HepG2 (cell line): ENCODE results near the gene AAMP. TPM values are rescaled to one million over a fixed set of nuclear protein-coding genes. Genes with fewer than 3 reads are reported as not detected.

ENCODE experiments used
- ATRX ChIP-seq: sonication (generic); formaldehyde crosslinking; IDR thresholded peaks from 2 replicates; pipeline ENCODE4 v1.4.0; 2020; ENCODE audit warnings: missing genetic modification reagents, borderline replicate concordance
- BRD4 ChIP-seq: sonication (generic); formaldehyde crosslinking; IDR thresholded peaks from 2 replicates; pipeline ENCODE4 v1.4.0; 2020; ENCODE audit warnings: missing genetic modification reagents
- EHMT2 ChIP-seq: fragments of 200-600 bp; sonication (generic); IDR thresholded peaks from 2 replicates; pipeline ENCODE4 v1.7.0; 2017; ENCODE audit warnings: antibody characterized with exemption, low read depth, low read length, borderline replicate concordance
- FOXO1 ChIP-seq: sonication (generic); formaldehyde crosslinking; IDR thresholded peaks from 2 replicates; pipeline ENCODE4 v1.4.0; 2020; ENCODE audit warnings: missing genetic modification reagents
- HNRNPUL1 ChIP-seq: fragments of 200-400 bp; formaldehyde crosslinking; IDR thresholded peaks from 2 replicates; pipeline ENCODE4 v1.6.1; 2017; ENCODE audit warnings: low read depth, mild to moderate bottlenecking, low read length, moderate library complexity
- JUN ChIP-seq: sonication (generic); formaldehyde crosslinking; IDR thresholded peaks from 2 replicates; pipeline ENCODE4 v1.4.0; 2020; ENCODE audit warnings: mild to moderate bottlenecking, missing genetic modification reagents
- JUNB ChIP-seq: sonication (generic); formaldehyde crosslinking; IDR thresholded peaks from 2 replicates; pipeline ENCODE4 v1.8.0; 2022; ENCODE audit warnings: missing genetic modification reagents, mild to moderate bottlenecking, borderline replicate concordance
- KAT7 ChIP-seq: IDR thresholded peaks from 2 replicates; pipeline ENCODE4 v1.6.1; 2018; ENCODE audit warnings: borderline replicate concordance, missing compliant biosample characterization
- KLF13 ChIP-seq: sonication (generic); formaldehyde crosslinking; IDR thresholded peaks from 2 replicates; pipeline ENCODE4 v1.4.0; 2020; ENCODE audit warnings: mild to moderate bottlenecking, missing genetic modification reagents
- MED13 ChIP-seq: sonication (generic); formaldehyde crosslinking; IDR thresholded peaks from 2 replicates; pipeline ENCODE4 v1.5.0; 2020; ENCODE audit warnings: missing genetic modification reagents
- MXI1 ChIP-seq: IDR thresholded peaks from 3 replicates; pipeline ENCODE4 v1.6.1; 2012; ENCODE audit warnings: low read depth, low read length, inconsistent platforms, borderline replicate concordance
- NCOA1 ChIP-seq: sonication (generic); formaldehyde crosslinking; IDR thresholded peaks from 2 replicates; pipeline ENCODE4 v1.9.0; 2021; ENCODE audit warnings: missing genetic modification reagents
- NFKBIZ ChIP-seq: IDR thresholded peaks from 2 replicates; pipeline ENCODE4 v1.6.1; 2018; ENCODE audit warnings: missing genetic modification reagents, missing compliant biosample characterization
- RAD51 ChIP-seq: fragments of 450-650 bp; IDR thresholded peaks from 2 replicates; pipeline ENCODE4 v1.6.1; 2016; ENCODE audit warnings: borderline replicate concordance
- SIX4 ChIP-seq: sonication (generic); formaldehyde crosslinking; IDR thresholded peaks from 2 replicates; pipeline ENCODE4 v1.4.0; 2020; ENCODE audit warnings: missing genetic modification reagents
- SMC3 ChIP-seq: IDR thresholded peaks from 2 replicates; pipeline ENCODE4 v1.6.1; 2011; ENCODE audit warnings: low read length, improper control_type of control experiment
- SP2 ChIP-seq: sonication (generic); formaldehyde crosslinking; IDR thresholded peaks from 2 replicates; pipeline ENCODE4 v1.5.1; 2020; ENCODE audit warnings: mild to moderate bottlenecking, missing genetic modification reagents
- TARDBP ChIP-seq: sonication (generic); formaldehyde crosslinking; IDR thresholded peaks from 2 replicates; pipeline ENCODE4 v1.8.0; 2022; ENCODE audit warnings: mild to moderate bottlenecking, missing genetic modification reagents
- THAP7 ChIP-seq: sonication (generic); formaldehyde crosslinking; IDR thresholded peaks from 2 replicates; pipeline ENCODE4 v1.8.1; 2023; ENCODE audit warnings: mild to moderate bottlenecking, missing genetic modification reagents
- ZEB1 ChIP-seq: IDR thresholded peaks from 2 replicates; pipeline ENCODE4 v1.6.1; 2012; ENCODE audit warnings: mild to moderate bottlenecking, low read depth, inconsistent platforms; ENCODE audit not compliant: insufficient replicate concordance
- ZFP36L2 ChIP-seq: sonication (generic); formaldehyde crosslinking; IDR thresholded peaks from 2 replicates; pipeline ENCODE4 v1.4.0; 2020; ENCODE audit warnings: missing genetic modification reagents
- ZNF264 ChIP-seq: sonication (generic); formaldehyde crosslinking; IDR thresholded peaks from 2 replicates; pipeline ENCODE4 v1.4.0; 2020; ENCODE audit warnings: missing genetic modification reagents
- ZNF326 ChIP-seq: sonication (generic); formaldehyde crosslinking; IDR thresholded peaks from 2 replicates; pipeline ENCODE4 v1.4.0; 2020; ENCODE audit warnings: missing genetic modification reagents, borderline replicate concordance
- ZNF546 ChIP-seq: sonication (generic); formaldehyde crosslinking; conservative IDR thresholded peaks from 2 replicates; pipeline ENCODE4 v1.8.1; 2023; ENCODE audit warnings: mild to moderate bottlenecking, missing genetic modification reagents
- ZNF562 ChIP-seq: sonication (generic); formaldehyde crosslinking; IDR thresholded peaks from 2 replicates; pipeline ENCODE4 v1.8.0; 2022; ENCODE audit warnings: missing genetic modification reagents, borderline replicate concordance
- ZNF607 ChIP-seq: sonication (generic); formaldehyde crosslinking; IDR thresholded peaks from 2 replicates; pipeline ENCODE4 v1.5.1; 2020; ENCODE audit warnings: missing genetic modification reagents, mild to moderate bottlenecking, borderline replicate concordance
- ZNF674 ChIP-seq: sonication (generic); formaldehyde crosslinking; IDR thresholded peaks from 2 replicates; pipeline ENCODE4 v1.5.0; 2020; ENCODE audit warnings: low read depth, mild to moderate bottlenecking, missing genetic modification reagents
- ZNF709 ChIP-seq: sonication (generic); formaldehyde crosslinking; IDR thresholded peaks from 2 replicates; pipeline ENCODE4 v1.5.0; 2020; ENCODE audit warnings: mild to moderate bottlenecking, missing genetic modification reagents
- ZNF781 ChIP-seq: sonication (generic); formaldehyde crosslinking; IDR thresholded peaks from 2 replicates; pipeline ENCODE4 v1.5.1; 2020; ENCODE audit warnings: borderline replicate concordance, mild to moderate bottlenecking, missing genetic modification reagents; ENCODE audit errors: not compliant biosample characterization
- ZSCAN29 ChIP-seq: sonication (generic); formaldehyde crosslinking; conservative IDR thresholded peaks from 2 replicates; pipeline ENCODE4 v1.4.0; 2020; ENCODE audit warnings: mild to moderate bottlenecking, missing genetic modification reagents
- polyA plus RNA-seq, 8 experiments: library from polyadenylated mRNA; depleted of rRNA in 3 of 8; stranded (reverse) in 7 of 8; unstranded in 1 of 8; fragments of >200 nt; fragmentation: Illumina TruSeq in 4 of 8; extraction: Trizol in 4 of 8; gene quantifications; 2 replicates each; pipeline versions ENCODE4 v1.2.1 to v1.2.3, GENCODE V29; 2011 to 2016; ENCODE audit warnings: low read depth in 4 of 8, missing spikeins in 1 of 8, mixed read lengths in 1 of 8; ENCODE audit not compliant: insufficient read depth in 1 of 8
- total RNA-seq, 5 experiments: library from RNA; depleted of rRNA; stranded (reverse); fragments of >200 nt; fragmentation: Illumina TruSeq; extraction: Trizol; gene quantifications; 2 replicates each; pipeline ENCODE4 v1.2.3, GENCODE V29; 2016; ENCODE audit warnings: low read depth in 1 of 5
- TF ChIP-seq, protein P1 (sequence below): sonication (generic); formaldehyde crosslinking; IDR thresholded peaks from 2 replicates; pipeline ENCODE4 v1.5.0; 2020; ENCODE audit warnings: mild to moderate bottlenecking, missing genetic modification reagents

The AAMP gene
- total and polyA plus RNA-seq, 2 of the 13 experiments (the other 11 are each of a cell fraction or from before 2014, with no cell fraction given): 110 to 186 TPM

DNA sequence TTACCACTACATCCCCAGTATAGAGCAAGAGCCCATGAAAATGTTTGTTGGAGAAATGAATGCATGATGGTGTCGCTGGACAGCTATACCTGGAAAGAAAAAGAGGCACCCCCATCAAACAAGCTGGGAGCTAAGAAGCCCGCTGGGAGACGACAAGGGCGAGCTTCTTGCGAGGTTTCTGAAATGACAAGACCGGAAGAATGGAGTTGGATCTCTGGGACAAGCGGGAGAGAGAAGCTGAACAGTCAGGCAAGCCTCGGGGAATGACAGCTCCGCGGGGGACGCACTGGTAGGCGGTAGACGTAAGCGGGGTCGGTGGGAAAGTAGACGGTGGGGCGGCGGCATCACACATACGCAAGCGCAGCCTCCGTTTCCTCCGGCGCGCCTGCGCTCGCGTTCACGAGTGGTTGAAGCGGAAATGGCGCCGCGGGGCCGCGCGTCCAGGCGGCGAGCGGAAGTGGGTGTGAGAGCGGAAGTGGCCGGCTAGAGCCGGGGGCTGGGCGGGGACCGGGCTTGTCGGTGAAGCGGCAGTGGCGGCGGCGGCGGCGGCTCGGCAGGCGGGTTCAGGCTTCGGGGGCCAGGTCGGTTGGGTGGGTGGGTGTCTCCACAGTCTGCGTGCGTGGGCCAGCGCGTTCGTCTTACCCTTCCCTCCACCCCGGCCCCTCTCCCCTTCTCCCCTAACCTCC, 53.1 kb downstream of the AAMP start, which contains the start of gene ARPC2 (continued):
- TF ChIP-seq EHMT2: no peak
- no peak for TF ChIP-seq RAD51
- TF ChIP-seq ZNF607 (CRISPR knock-in tag): peak; percentile 95
- no peak for TF ChIP-seq NFKBIZ
- no peak for TF ChIP-seq ZNF562
- no peak; the same call in 1 of the 2 replicates for TF ChIP-seq JUNB (CRISPR knock-in tag)
- no peak for TF ChIP-seq ZEB1
- no peak; the same call in 1 of the 2 replicates for TF ChIP-seq NCOA1 (CRISPR knock-in tag)
- peak; percentile 84; the same call in 1 of the 3 replicates for TF ChIP-seq MXI1
- no peak for TF ChIP-seq KLF13 (CRISPR knock-in tag)
- no peak for TF ChIP-seq MED13 (CRISPR knock-in tag)
- peak; percentile 62; the same call in 1 of the 2 replicates for TF ChIP-seq THAP7 (CRISPR knock-in tag)
- TF ChIP-seq ZSCAN29 (CRISPR knock-in tag): peak; percentile 77
- 0 out of 2 replicates have a peak, but pooled peaks have one; percentile 26 for TF ChIP-seq ZNF709 (CRISPR knock-in tag)
- TF ChIP-seq ZNF674 (CRISPR knock-in tag): no peak
- TF ChIP-seq SMC3: no peak
- no peak for TF ChIP-seq ZNF326 (CRISPR knock-in tag)
- no peak; the same call in 1 of the 2 replicates for TF ChIP-seq JUN
- TF ChIP-seq KAT7 (CRISPR knock-in tag): peak; percentile 92; the same call in 1 of the 2 replicates
- TF ChIP-seq TARDBP (CRISPR knock-in tag): no peak
- no peak for TF ChIP-seq ZNF546 (CRISPR knock-in tag)
- TF ChIP-seq FOXO1 (CRISPR knock-in tag): peak; percentile 22; the same call in 1 of the 2 replicates
- peak; percentile 67 for TF ChIP-seq SP2 (CRISPR knock-in tag)
- no peak for TF ChIP-seq ATRX (CRISPR knock-in tag)
- TF ChIP-seq, protein P1, sequence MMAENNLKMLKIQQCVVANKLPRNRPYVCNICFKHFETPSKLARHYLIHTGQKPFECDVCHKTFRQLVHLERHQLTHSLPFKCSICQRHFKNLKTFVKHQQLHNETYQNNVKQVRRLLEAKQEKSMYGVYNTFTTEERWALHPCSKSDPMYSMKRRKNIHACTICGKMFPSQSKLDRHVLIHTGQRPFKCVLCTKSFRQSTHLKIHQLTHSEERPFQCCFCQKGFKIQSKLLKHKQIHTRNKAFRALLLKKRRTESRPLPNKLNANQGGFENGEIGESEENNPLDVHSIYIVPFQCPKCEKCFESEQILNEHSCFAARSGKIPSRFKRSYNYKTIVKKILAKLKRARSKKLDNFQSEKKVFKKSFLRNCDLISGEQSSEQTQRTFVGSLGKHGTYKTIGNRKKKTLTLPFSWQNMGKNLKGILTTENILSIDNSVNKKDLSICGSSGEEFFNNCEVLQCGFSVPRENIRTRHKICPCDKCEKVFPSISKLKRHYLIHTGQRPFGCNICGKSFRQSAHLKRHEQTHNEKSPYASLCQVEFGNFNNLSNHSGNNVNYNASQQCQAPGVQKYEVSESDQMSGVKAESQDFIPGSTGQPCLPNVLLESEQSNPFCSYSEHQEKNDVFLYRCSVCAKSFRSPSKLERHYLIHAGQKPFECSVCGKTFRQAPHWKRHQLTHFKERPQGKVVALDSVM (CRISPR knock-in tag): no peak
- no peak for TF ChIP-seq ZFP36L2
- no peak for TF ChIP-seq SIX4 (CRISPR knock-in tag)
- TF ChIP-seq ZNF781 (CRISPR knock-in tag): no peak
- TF ChIP-seq HNRNPUL1: no peak
- TF ChIP-seq ZNF264 (CRISPR knock-in tag): 0 out of 2 replicates have a peak, but pooled peaks have one; percentile 72
- TF ChIP-seq BRD4 (CRISPR knock-in tag): peak; percentile 61; the same call in 1 of the 2 replicates
